GM13977 (cell line): ENCODE results near the gene SPSB3.

ENCODE experiments used
- DNase-seq: peaks from one replicate; pipeline ENCODE4 v3.0.0; 2012; ENCODE audit warnings: low spot score
- in situ Hi-C: fragments of 300-500 bp; cut with MboI; formaldehyde crosslinking; loops from one replicate; pipeline ENCODE4 v1.12.0; 2022; ENCODE audit warnings: low sequenced_read_pairs, low pct_unique_long_range_greater_than_20kb, mixed read lengths, inconsistent platforms; ENCODE audit not compliant: unreplicated experiment
- TF ChIP-seq, protein P1 (sequence below): IDR thresholded peaks from 2 replicates; pipeline ENCODE4 v1.5.1; 2012; ENCODE audit warnings: mild to moderate bottlenecking, control low read depth; ENCODE audit not compliant: insufficient read depth; ENCODE audit errors: extremely low read depth, missing control alignments

SPSB3 gene

DNA sequence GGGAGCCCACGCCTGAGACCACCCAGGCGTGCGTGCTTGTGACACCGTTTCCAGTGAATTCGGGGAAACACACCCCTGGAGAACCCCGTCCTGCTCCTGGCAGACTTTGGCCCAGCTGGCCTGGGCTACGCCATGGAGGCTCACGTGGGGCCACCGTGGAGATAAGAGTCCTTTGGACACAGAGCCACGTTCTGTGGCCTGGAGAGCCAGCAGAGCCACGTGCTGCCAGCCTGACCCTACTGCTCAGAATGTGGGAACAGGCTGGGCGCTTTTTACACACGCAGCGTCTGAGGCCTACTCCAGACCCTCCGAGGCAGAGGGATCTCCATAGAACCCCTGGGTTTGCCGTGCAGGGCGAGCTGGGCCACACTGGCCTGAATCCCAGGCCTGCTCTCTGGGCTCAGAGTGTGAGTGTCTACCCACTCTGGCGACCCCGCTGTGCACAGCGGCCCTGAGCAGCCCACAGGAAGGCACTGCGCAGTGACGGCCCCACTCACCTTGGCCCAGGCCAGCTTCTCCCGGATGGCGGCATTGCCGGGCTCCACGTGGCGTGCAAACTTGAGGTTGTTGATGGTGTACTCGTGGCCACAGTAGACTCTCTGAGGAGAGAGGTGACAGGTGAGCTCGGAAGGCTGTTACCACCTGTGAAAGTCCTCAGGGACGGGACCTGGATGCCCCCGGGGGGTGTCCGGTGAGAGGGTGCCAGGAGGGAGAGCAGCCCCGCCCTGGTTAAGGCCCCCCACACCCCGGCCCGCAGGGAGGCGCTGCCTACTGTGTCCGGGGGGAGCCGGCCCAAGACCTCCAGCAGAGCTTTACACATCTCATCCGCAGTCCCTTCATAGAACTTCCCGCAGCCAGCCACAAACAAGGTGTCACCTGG, 34.3 kb upstream of the SPSB3 start:
- TF ChIP-seq, protein P1, sequence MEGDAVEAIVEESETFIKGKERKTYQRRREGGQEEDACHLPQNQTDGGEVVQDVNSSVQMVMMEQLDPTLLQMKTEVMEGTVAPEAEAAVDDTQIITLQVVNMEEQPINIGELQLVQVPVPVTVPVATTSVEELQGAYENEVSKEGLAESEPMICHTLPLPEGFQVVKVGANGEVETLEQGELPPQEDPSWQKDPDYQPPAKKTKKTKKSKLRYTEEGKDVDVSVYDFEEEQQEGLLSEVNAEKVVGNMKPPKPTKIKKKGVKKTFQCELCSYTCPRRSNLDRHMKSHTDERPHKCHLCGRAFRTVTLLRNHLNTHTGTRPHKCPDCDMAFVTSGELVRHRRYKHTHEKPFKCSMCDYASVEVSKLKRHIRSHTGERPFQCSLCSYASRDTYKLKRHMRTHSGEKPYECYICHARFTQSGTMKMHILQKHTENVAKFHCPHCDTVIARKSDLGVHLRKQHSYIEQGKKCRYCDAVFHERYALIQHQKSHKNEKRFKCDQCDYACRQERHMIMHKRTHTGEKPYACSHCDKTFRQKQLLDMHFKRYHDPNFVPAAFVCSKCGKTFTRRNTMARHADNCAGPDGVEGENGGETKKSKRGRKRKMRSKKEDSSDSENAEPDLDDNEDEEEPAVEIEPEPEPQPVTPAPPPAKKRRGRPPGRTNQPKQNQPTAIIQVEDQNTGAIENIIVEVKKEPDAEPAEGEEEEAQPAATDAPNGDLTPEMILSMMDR, result no peak
- in situ Hi-C loops, result no loop called here
- DNase-seq, result no peak

DNA sequence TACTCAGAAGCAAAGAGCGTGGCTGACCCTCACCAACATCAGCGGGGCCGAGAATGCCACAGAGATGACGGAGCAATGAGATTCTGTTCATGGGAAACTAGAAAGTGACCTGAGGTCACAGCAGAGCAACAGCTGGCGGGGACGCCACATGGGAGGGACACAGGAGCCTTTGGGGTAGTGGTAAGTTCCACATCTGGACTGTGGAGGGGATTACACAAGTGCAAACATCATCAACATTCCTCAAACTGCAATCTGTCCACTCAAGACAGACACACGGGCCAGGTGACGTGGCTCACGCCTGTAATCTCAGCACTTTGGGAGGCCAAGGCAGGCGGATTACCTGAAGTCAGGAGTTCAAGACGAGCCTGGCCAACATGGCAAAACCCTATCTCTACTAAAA, 33.1 kb upstream of the SPSB3 start:
- in situ Hi-C loops, result no loop called here
- TF ChIP-seq, protein P1, result no peak
- DNase-seq, result no peak

DNA sequence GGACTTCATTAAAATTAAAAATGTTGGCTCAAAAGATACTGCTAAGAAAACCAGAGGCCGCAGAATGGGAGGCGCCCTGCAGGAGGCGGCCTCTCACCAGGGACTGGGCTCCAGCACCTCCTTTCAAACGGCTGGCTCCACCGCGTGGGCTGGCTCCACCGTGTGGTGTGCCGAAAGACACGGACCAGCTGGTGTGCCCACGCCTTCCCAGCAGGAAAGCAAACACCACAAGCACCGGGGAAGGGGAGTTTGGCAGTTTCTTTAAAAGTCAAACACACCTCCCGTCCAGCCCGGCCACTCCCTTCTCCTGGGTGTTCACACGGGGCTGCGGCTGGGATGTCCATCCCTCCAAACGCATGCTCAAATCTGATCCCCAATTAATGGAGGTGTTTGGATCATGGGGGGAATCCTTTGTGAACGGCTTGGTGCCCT, 30.4 kb upstream of the SPSB3 start:
- TF ChIP-seq, protein P1, result peak; percentile 54
- in situ Hi-C loops, result no loop called here
- DNase-seq, result no peak

- in situ Hi-C loops, result no loop called here
- DNase-seq, result no peak
- TF ChIP-seq, protein P1, result no peak
These were observed 28.2 kb upstream of the SPSB3 start for GRCh38 chr16:1810536-1810935.

- TF ChIP-seq, protein P1, result no peak
- in situ Hi-C loops, result no loop called here
- DNase-seq, result no peak
These were observed 27.7 kb upstream of the SPSB3 start for GRCh38 chr16:1810106-1810505.

GRCh38 chr16:1809281-1809801, 27.0 kb upstream of the SPSB3 start:
- in situ Hi-C loops, result no loop called here
- TF ChIP-seq, protein P1, result no peak
- no peak for DNase-seq
